DOHH2 (cell line): Measurements from ENCODE around the gene PIKFYVE.

Source experiments
- H3F3A ChIP-seq: fragments of 200-600 bp; sonication (generic), shearing (Covaris generic); 2 replicates; pipeline ENCODE4 v1.6.0; 2016; ENCODE audit warnings: antibody characterized with exemption, mild to moderate bottlenecking; ENCODE audit not compliant: control insufficient read depth, insufficient read depth
- H3K27ac ChIP-seq: fragments of 200-600 bp; sonication (generic); 2 replicates; pipeline ENCODE4 v1.5.1; 2014; ENCODE audit warnings: low read depth, mild to moderate bottlenecking, low read length, moderate library complexity
- H3K27me3 ChIP-seq: fragments of 200-600 bp; sonication (generic); 2 replicates; pipeline ENCODE4 v1.6.1; 2014; ENCODE audit warnings: mild to moderate bottlenecking, low read length, mixed read lengths; ENCODE audit not compliant: control insufficient read depth
- H3K36me3 ChIP-seq: fragments of 200-600 bp; sonication (generic); 2 replicates; pipeline ENCODE4 v1.6.1; 2014; ENCODE audit warnings: mild to moderate bottlenecking, low read length, moderate library complexity, mixed read lengths; ENCODE audit not compliant: control insufficient read depth
- H3K4me1 ChIP-seq: fragments of 200-600 bp; sonication (generic); 2 replicates; pipeline ENCODE4 v1.6.1; 2014; ENCODE audit warnings: mild to moderate bottlenecking, low read length, mixed read lengths; ENCODE audit not compliant: control insufficient read depth
- H3K4me2 ChIP-seq: fragments of 200-600 bp; sonication (generic); 2 replicates; pipeline ENCODE4 v1.6.0; 2014; ENCODE audit warnings: mild to moderate bottlenecking, low read length, moderate library complexity
- H3K4me3 ChIP-seq: fragments of 200-600 bp; sonication (generic); 2 replicates; pipeline ENCODE4 v1.5.1; 2014; ENCODE audit warnings: mild to moderate bottlenecking, low read length, mixed read lengths
- H3K79me2 ChIP-seq: fragments of 200-600 bp; sonication (generic); 2 replicates; pipeline ENCODE4 v1.6.1; 2014; ENCODE audit warnings: mild to moderate bottlenecking, low read length, mixed read lengths; ENCODE audit not compliant: control insufficient read depth
- H3K9me2 ChIP-seq: fragments of 200-600 bp; sonication (generic); replicated peaks from 2 replicates; pipeline ENCODE4 v1.6.1; 2014; ENCODE audit warnings: mild to moderate bottlenecking, low read length, mixed read lengths; ENCODE audit not compliant: control insufficient read depth
- H3K9me3 ChIP-seq: fragments of 200-600 bp; sonication (generic); 2 replicates; pipeline ENCODE4 v1.6.1; 2014; ENCODE audit warnings: antibody characterized with exemption, low read length, mixed read lengths; ENCODE audit not compliant: control insufficient read depth, insufficient read depth
- H4K20me1 ChIP-seq: fragments of 200-600 bp; sonication (generic); 2 replicates; pipeline ENCODE4 v1.6.0; 2014; ENCODE audit warnings: low read depth, mild to moderate bottlenecking, antibody characterized with exemption, low read length, moderate library complexity; ENCODE audit not compliant: control insufficient read depth, insufficient read depth
- CTCF ChIP-seq: fragments of 200-600 bp; sonication (generic); IDR thresholded peaks from one replicate; pipeline ENCODE4 v1.5.1; 2014; ENCODE audit warnings: antibody characterized with exemption, mild to moderate bottlenecking, low read depth, low read length; ENCODE audit not compliant: poor library complexity, severe bottlenecking
- EZH2phosphoT487 ChIP-seq: fragments of 200-600 bp; sonication (generic); IDR thresholded peaks from 2 replicates; pipeline ENCODE4 v1.6.1; 2017; ENCODE audit warnings: borderline replicate concordance, mild to moderate bottlenecking, antibody characterized with exemption, low read length, moderate library complexity, mixed read lengths

PIKFYVE gene

GRCh38 chr2:208248601-208249000 lies 17.5 kb upstream of the PIKFYVE start:
- Histone ChIP-seq H3K4me1 (peaks cover 35% of the 10 kb centered on the region), H3K9me2 (no peaks in the 10 kb centered on the region), H3K36me3 (peaks cover 97% of the 10 kb centered on the region), H3F3A (0 out of 2 replicates have a peak, but pooled peaks cover 2% of the 10 kb centered on the region), H4K20me1 (no peaks in the 10 kb centered on the region), H3K4me2 (no peak overlapping the region), H3K27me3 (no peaks in the 10 kb centered on the region), H3K4me3 (no peak overlapping the region), H3K9me3 (no peaks in the 10 kb centered on the region), H3K79me2 (peaks cover 26% of the 10 kb centered on the region), H3K27ac (no peak overlapping the region)
- no peak for TF ChIP-seq EZH2phosphoT487
- no peak for TF ChIP-seq CTCF

- H3K27me3 ChIP-seq, result no peaks in the 10 kb centered on the region
- TF ChIP-seq EZH2phosphoT487 (no peak), CTCF (no peak)
- peaks cover 39% of the 10 kb centered on the region for H3K4me1 ChIP-seq
- 0 out of 2 replicates have a peak, but pooled peaks cover 2% of the 10 kb centered on the region for H3F3A ChIP-seq
- no peaks in the 10 kb centered on the region for H3K9me2 ChIP-seq
- no peak overlapping the region for H3K4me3 ChIP-seq
- H3K9me3 ChIP-seq, result no peaks in the 10 kb centered on the region
- H3K27ac ChIP-seq, result no peak overlapping the region
- H3K4me2 ChIP-seq, result no peak overlapping the region
- H3K36me3 ChIP-seq, result peaks cover 95% of the 10 kb centered on the region
- no peaks in the 10 kb centered on the region for H4K20me1 ChIP-seq
- peaks cover 33% of the 10 kb centered on the region for H3K79me2 ChIP-seq
Measured at GRCh38 chr2:208249296-208249695, 16.8 kb upstream of the PIKFYVE start.

- Histone ChIP-seq H3F3A (peaks cover 2% of the 10 kb centered on the region; the same call in 1 of the 2 replicates), H3K27me3 (no peaks in the 10 kb centered on the region), H3K4me3 (peak overlapping the region; percentile 33), H3K4me1 (peaks cover 39% of the 10 kb centered on the region), H3K4me2 (peak overlapping the region; percentile 90), H4K20me1 (no peaks in the 10 kb centered on the region), H3K9me2 (no peaks in the 10 kb centered on the region), H3K79me2 (peaks cover 38% of the 10 kb centered on the region), H3K9me3 (no peaks in the 10 kb centered on the region), H3K36me3 (peaks cover 89% of the 10 kb centered on the region), H3K27ac (peak overlapping the region; percentile 42)
- TF ChIP-seq CTCF (no peak), EZH2phosphoT487 (no peak)
Measured at GRCh38 chr2:208250388-208250787, 15.7 kb upstream of the PIKFYVE start.

- H3K4me1 ChIP-seq, result peaks cover 44% of the 10 kb centered on the region
- no peaks in the 10 kb centered on the region for H3K9me2 ChIP-seq
- peaks cover 8% of the 10 kb centered on the region; the same call in 1 of the 2 replicates for H3F3A ChIP-seq
- H3K4me2 ChIP-seq, result peak overlapping the region; percentile 90
- no peaks in the 10 kb centered on the region for H3K9me3 ChIP-seq
- no peaks in the 10 kb centered on the region for H4K20me1 ChIP-seq
- peaks cover 82% of the 10 kb centered on the region for H3K36me3 ChIP-seq
- H3K27me3 ChIP-seq, result no peaks in the 10 kb centered on the region
- peak overlapping the region; percentile 33 for H3K4me3 ChIP-seq
- peak overlapping the region; percentile 42 for H3K27ac ChIP-seq
- TF ChIP-seq EZH2phosphoT487, result no peak
- TF ChIP-seq CTCF, result no peak
- peaks cover 38% of the 10 kb centered on the region for H3K79me2 ChIP-seq
Measured at GRCh38 chr2:208251098-208251497, 15.0 kb upstream of the PIKFYVE start.
